ENCODE data around the gene ATP5F1D.

ATP5F1D gene

GRCh38 chr19:1271528-1272422 lies 30.2 kb downstream of the ATP5F1D start:
- no peak for DNase-seq

GRCh38 chr19:1272423-1273262 lies 31.1 kb downstream of the ATP5F1D start:
- no peak for DNase-seq

- DNase-seq, result no peak
These were observed 31.9 kb downstream of the ATP5F1D start for GRCh38 chr19:1273263-1274041.

- peak; percentile 54 for DNase-seq
These were observed 32.7 kb downstream of the ATP5F1D start for GRCh38 chr19:1274081-1274851.

- DNase-seq, result peak; percentile 71
These were observed 33.3 kb downstream of the ATP5F1D start for GRCh38 chr19:1274852-1275259.

GRCh38 chr19:1275260-1275975 lies 33.9 kb downstream of the ATP5F1D start, which contains the start of gene FAM174C:
TSS of gene FAM174C (plus strand) at chr19:1275530. CDS start at chr19:1275550, 20 bp downstream.
- peak; percentile 98 for DNase-seq

GRCh38 chr19:1275976-1276627 lies 34.6 kb downstream of the ATP5F1D start:
- no peak for DNase-seq

GRCh38 chr19:1276628-1277022 lies 35.1 kb downstream of the ATP5F1D start:
- DNase-seq, result peak; percentile 61

- DNase-seq, result no peak
These were observed 35.5 kb downstream of the ATP5F1D start for GRCh38 chr19:1277061-1277460.

- DNase-seq, result no peak
These were observed 36.5 kb downstream of the ATP5F1D start for GRCh38 chr19:1278074-1278473.

- DNase-seq, result no peak
These were observed 37.4 kb downstream of the ATP5F1D start for GRCh38 chr19:1278713-1279660.

GRCh38 chr19:1279782-1280341 lies 38.3 kb downstream of the ATP5F1D start:
- DNase-seq, result peak; percentile 82

GRCh38 chr19:1280636-1281568 lies 39.4 kb downstream of the ATP5F1D start:
- DNase-seq, result no peak

- DNase-seq, result no peak
These were observed 40.2 kb downstream of the ATP5F1D start for GRCh38 chr19:1281569-1282287.

- peak; percentile 45 for DNase-seq
These were observed 41.1 kb downstream of the ATP5F1D start for GRCh38 chr19:1282588-1283206.

GRCh38 chr19:1283207-1283916 lies 41.8 kb downstream of the ATP5F1D start:
- no peak for DNase-seq
